ENCODE results near the gene CLDN20.

CLDN20 gene

DNA sequence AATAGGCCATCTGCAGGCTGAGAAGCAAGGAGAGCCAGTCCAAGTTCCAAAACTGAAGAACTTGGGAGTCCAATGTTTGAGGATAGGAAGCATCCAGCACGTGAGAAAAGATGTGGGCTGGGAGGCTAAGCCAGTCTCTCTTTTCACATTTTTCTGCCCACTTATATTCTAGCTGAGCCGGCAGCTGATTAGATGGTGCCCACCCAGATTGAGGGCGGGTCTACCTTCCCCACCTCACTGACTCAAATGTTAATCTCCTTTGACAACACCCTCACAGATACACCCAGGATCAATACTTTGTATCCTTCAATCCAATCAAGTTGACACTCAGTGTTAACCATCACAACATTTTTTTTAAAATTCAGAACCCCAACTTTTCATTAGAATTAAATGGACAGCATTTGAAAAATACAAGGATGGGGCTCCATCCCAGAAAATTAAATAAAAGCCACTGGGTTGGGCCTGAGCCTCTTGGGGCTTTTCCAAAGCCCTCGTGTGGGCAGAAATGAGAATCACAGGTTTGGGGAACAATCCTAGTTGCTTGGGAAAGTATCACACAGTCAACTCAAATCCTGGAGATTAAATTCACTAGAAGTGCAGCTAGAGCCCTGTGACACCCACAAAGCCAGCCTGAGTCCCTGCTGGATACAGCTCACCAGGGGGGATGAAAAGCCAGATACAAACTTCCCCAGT is 2.2 kb downstream of the CLDN20 start:
- TF ChIP-seq, protein P1, sequence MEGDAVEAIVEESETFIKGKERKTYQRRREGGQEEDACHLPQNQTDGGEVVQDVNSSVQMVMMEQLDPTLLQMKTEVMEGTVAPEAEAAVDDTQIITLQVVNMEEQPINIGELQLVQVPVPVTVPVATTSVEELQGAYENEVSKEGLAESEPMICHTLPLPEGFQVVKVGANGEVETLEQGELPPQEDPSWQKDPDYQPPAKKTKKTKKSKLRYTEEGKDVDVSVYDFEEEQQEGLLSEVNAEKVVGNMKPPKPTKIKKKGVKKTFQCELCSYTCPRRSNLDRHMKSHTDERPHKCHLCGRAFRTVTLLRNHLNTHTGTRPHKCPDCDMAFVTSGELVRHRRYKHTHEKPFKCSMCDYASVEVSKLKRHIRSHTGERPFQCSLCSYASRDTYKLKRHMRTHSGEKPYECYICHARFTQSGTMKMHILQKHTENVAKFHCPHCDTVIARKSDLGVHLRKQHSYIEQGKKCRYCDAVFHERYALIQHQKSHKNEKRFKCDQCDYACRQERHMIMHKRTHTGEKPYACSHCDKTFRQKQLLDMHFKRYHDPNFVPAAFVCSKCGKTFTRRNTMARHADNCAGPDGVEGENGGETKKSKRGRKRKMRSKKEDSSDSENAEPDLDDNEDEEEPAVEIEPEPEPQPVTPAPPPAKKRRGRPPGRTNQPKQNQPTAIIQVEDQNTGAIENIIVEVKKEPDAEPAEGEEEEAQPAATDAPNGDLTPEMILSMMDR (IDR thresholded peaks at IDR 0.05), result no peak

GRCh38 chr6:155267411-155267810 is 3.6 kb downstream of the CLDN20 start:
- TF ChIP-seq, protein P1 (IDR thresholded peaks at IDR 0.05), result no peak

GRCh38 chr6:155268088-155268867 is 4.5 kb downstream of the CLDN20 start:
- TF ChIP-seq, protein P1 (IDR thresholded peaks at IDR 0.05), result peak; percentile 40; the same call in 1 of the 2 replicates

DNA sequence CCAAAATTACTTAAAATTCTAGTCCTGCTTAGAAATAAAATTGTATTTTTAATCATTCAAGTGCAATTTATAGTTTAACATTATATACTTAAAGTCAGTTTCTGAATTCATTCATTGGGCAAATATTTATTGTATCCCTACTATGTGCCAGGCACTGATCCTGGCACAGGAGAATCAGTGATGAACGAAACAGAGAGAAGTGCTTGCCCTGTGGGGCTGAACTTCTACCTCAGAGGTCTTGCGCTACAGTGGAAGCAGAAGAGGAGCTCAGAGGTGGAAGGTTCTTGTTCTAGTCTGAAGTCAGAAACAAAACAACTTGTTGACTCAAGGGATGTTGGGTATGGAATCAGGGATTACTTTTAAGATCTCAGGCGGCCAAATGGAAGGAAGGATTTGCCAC is 6.0 kb downstream of the CLDN20 start:
- TF ChIP-seq, protein P1 (IDR thresholded peaks at IDR 0.05), result no peak

DNA sequence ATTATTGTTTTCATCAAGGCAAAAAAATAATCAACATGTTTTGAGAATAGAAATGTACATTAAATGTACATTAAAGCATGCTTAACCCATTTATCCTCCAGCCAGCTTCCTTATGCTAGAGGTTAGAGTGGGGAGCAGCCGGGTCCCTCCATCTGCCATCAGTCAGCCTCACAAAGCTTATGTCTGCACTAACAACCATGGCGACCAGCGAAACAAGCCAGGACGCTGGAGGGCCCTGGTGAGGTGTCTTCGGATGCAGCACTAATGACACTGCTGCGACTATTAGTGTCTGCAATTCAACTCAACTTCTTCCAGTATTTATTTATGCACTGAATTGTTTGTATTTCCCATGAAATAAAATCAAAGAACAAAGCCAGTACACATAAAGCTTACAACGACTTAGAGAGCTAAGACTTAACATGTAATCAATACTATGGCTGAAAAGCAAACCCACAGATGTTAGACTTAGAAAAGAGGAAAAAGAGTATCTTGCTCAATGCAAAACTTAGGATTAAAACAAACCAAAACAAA is 6.8 kb downstream of the CLDN20 start:
- TF ChIP-seq, protein P1 (IDR thresholded peaks at IDR 0.05), result no peak

- TF ChIP-seq, protein P1 (IDR thresholded peaks at IDR 0.05), result no peak
Observed at GRCh38 chr6:155271145-155271544, 7.3 kb downstream of the CLDN20 start.

DNA sequence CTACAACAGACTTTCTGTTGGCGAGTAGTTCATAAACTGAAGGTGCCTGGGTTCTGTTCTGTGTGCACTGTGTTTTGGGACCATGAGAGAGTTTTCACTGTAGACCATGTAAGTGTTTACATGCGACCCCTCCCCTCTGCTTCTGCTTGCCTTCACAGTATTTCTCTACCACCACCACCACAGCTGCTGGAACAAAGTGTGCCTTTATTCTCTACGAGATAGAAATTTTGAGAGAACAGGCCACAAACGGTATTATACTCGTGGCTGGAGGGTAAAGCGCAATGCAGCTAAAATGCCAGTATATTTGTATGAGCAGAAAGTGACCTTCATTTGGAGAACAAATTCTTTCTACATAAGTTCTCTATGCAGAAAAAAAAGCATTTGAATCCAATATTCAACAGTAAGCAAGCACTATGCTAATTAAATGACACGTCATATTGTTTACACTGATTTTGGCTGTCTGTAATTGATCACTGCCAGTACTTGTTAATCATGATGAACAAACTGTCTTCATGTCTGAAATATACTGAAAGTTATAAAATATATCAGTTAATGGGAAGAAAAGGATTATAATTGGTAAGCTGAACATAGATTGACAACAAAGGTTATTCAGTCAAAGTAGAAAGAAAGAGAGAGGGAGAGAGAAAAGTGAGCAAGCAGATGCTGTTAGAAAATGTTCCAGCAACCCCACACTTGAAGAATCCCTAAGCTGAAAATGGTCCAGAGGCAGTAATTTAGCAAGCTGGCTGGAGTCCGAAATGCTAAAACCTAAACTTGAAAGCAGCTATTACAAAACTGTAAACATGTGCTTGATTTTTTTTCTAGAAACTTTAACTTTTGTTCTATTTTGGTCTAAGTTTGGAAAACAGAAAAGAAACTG is 8.8 kb downstream of the CLDN20 start:
- TF ChIP-seq, protein P1 (IDR thresholded peaks at IDR 0.05), result no peak
